ENCODE data around the gene GUCA1C.

The GUCA1C gene

GRCh38 chr3:108891833-108892232 is 61.8 kb downstream of the GUCA1C start:
- no peak overlapping the region for H3K4me3 ChIP-seq (replicated peaks; ENCODE audit: low read depth, low read length)
- DNase-seq (ENCODE audit: extremely low read depth, low read depth), result no peak
- no peak for TF ChIP-seq CTCF (IDR thresholded peaks at IDR 0.05; ENCODE audit: low read depth, low read length, missing control alignments)

- no peak overlapping the region for H3K4me3 ChIP-seq (replicated peaks; ENCODE audit: low read depth, low read length)
- no peak for DNase-seq (ENCODE audit: extremely low read depth, low read depth)
- no peak for TF ChIP-seq CTCF (IDR thresholded peaks at IDR 0.05; ENCODE audit: low read depth, low read length, missing control alignments)
Observed at GRCh38 chr3:108887777-108888176, 65.9 kb downstream of the GUCA1C start.

GRCh38 chr3:108887121-108887520 is 66.6 kb downstream of the GUCA1C start:
- no peak for DNase-seq (ENCODE audit: extremely low read depth, low read depth)
- no peak for TF ChIP-seq CTCF (IDR thresholded peaks at IDR 0.05; ENCODE audit: low read depth, low read length, missing control alignments)

GRCh38 chr3:108883373-108883772 is 70.3 kb downstream of the GUCA1C start:
- no peak for TF ChIP-seq CTCF (IDR thresholded peaks at IDR 0.05; ENCODE audit: low read depth, low read length, missing control alignments)
- H3K4me3 ChIP-seq (replicated peaks; ENCODE audit: low read depth, low read length), result no peak overlapping the region
- no peak for DNase-seq (ENCODE audit: extremely low read depth, low read depth)

More at GRCh38 chr3:108887121-108887520, 66.6 kb downstream of the GUCA1C start:
- H3K4me3 ChIP-seq (replicated peaks; ENCODE audit: low read depth, low read length), result no peak overlapping the region

- no peak overlapping the region for H3K4me3 ChIP-seq (replicated peaks; ENCODE audit: low read depth, low read length)
- TF ChIP-seq CTCF (IDR thresholded peaks at IDR 0.05; ENCODE audit: low read depth, low read length, missing control alignments), result no peak
- no peak for DNase-seq (ENCODE audit: extremely low read depth, low read depth)
Observed at GRCh38 chr3:108882762-108883161, 70.9 kb downstream of the GUCA1C start.

- DNase-seq (ENCODE audit: extremely low read depth, low read depth), result no peak
- TF ChIP-seq CTCF (IDR thresholded peaks at IDR 0.05; ENCODE audit: low read depth, low read length, missing control alignments), result no peak
- H3K4me3 ChIP-seq (replicated peaks; ENCODE audit: low read depth, low read length), result no peak overlapping the region
Observed at GRCh38 chr3:108879915-108880314, 73.8 kb downstream of the GUCA1C start.

- H3K4me3 ChIP-seq (replicated peaks; ENCODE audit: low read depth, low read length), result no peak overlapping the region
- no peak for DNase-seq (ENCODE audit: extremely low read depth, low read depth)
Observed at GRCh38 chr3:108877901-108878300, 75.8 kb downstream of the GUCA1C start.

More at GRCh38 chr3:108877901-108878300, 75.8 kb downstream of the GUCA1C start:
- TF ChIP-seq CTCF (IDR thresholded peaks at IDR 0.05; ENCODE audit: low read depth, low read length, missing control alignments), result no peak
